ENCODE measurements around the gene COL26A1. TPM values are rescaled to one million over a fixed set of nuclear protein-coding genes. Genes with fewer than 3 reads are reported as not detected.
"Not testable (repeated sequence)": the region's sequence is repeated elsewhere in the genome, so short reads cannot be mapped to it uniquely, and the experiment has no call there.

The COL26A1 gene
- total RNA-seq, 1 donor from 2014 or later = not detected

DNA sequence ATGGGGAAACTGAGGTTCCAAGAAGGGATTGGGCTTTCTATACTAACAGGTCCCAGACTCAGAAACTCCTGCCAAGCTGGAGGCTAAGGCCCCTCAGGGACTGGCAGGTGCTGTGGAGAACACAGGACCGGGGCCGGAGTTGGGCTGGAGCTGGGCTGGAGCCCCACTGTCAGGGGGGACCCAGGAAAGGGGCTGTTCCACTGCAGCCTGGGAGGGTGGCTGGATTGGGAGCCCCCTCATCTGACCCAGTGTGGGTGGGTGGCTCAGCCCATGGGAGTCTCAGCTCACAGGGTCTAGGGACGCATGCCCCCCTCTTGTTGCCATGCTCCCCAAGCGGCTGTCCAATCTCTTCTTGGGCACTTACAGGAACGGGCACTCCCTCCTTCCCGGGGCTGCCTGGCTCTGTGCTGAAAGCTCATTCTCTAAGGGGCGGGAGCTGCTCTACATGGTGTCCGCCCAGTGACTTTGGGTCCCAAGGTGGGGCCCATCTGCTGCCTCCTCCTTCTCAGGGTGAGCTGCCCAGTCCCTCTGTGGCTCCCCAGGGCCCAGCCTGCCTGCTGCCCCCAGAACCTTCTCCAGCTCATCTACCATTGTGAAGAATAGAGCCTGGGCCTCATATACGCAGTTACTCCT is 139.9 kb downstream of the COL26A1 start:
- no peak for DNase-seq

DNA sequence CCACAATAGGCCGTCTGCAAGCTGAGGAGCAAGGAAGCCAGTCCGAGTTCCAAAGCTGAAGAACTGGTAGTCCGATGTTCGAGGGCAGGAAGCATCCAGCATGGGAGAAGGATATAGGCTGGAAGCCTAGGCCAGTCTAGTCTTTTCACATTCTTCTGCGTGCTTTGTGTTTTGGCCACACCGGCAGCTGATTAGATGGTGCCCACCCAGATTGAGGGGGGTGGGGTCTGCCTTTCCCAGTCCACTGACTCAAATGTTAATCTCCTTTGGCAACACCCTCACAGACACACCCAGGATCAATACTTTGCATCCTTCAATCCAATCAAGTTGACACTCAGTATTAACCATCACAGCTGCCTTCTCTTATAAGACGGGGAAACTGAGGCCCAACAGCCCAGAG is 142.8 kb downstream of the COL26A1 start:
- DNase-seq = not testable (repeated sequence)

DNA sequence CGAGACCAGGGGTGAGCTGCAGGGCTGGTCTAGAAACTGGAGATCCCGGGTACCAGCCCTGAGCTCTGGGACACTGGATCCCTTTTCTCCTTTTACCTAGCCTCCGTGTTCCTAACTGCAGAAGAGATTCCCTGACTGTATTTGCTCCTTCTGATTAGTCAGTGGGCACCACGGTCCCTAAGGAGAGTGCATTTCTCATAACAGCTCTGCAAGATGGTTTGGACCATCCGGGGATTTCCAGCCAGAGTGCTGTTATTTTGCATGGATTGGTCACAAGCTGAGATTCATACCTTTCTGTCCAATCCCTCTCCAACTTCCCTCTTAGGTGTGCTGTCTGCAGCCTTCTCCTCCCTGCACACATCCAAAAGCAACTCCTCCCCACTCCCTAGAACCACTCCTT is 143.9 kb downstream of the COL26A1 start:
- DNase-seq = no peak

DNA sequence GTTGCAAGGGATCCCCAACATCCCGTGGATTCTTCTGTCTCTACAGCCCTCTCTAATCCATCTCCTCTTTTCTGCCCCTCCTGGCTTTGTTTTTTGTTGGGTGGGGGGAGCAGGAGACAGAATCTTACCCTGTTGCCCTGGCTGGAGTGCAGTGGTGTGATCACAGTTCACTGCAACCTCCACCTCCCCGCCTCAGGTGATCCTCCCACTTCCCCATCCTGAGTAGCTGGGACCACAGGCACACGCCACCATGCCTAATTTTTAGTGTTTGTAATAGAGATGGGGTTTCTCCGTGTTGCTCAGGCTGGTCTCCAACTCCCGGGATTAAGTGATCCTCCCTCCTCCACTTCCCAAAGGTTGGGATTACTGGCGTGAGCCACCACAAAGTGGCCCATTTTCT is 144.7 kb downstream of the COL26A1 start:
- no peak for DNase-seq

DNA sequence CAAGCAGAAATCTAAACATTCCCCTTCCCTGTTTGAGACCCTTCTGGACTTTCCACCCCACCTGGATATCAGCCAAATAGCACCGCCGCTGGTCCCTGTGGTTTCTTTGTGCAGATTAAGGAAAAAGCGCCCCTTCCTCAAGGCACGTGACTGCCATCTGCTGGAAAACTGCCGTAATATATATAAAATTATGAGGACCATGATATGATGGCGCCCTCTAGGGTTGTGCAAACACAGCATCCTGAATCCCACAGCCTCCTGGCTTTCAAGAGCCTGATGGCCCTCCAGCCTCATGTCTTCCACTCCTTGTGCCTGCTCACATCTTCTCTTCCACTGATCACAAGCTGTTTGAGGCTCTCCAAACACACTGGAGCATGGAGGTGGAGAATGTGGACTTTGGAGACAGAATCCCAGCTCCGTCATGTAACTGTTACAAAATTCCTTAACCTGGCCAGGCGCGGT is 145.1 kb downstream of the COL26A1 start:
- DNase-seq = peak; percentile 56

DNA sequence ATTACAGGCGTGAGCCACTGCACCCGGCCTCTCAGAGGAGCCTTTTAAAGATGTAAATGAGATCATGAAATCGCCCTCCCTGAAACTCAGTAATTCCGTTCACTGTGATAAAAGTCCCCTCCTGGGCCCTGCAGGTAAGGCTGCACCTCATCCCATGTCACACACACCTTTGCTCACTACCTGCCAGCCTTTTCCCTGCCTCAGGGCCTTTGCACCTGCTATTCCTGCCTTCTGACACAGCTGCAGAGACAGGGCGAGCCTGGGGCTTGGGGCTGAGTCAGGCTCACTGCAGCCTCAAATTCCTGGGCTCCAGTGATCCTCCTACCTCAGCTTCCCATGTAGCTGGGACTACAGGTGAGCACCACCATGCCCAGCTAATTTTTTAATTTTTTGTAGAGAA is 147.6 kb downstream of the COL26A1 start:
- DNase-seq = no peak

DNA sequence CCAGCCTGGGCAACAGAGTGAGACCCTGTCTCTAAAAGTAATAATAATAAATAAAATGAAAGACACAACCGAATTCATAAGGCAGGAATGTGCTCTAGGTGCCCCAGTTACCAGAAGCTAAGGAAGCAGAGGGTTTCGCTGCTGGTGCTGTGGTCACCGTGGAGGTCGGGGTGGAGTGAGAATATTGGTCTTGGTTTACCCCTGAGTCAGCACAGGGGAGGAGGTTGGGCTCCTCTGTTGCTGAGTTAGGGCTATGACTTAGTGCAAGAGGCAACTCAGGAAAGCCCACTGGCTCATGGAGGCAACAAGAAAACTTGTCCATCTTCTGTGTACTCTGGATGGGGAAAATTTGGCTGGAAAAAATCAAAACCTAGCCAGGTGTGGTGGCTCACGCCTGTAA is 149.3 kb downstream of the COL26A1 start:
- DNase-seq = no peak

DNA sequence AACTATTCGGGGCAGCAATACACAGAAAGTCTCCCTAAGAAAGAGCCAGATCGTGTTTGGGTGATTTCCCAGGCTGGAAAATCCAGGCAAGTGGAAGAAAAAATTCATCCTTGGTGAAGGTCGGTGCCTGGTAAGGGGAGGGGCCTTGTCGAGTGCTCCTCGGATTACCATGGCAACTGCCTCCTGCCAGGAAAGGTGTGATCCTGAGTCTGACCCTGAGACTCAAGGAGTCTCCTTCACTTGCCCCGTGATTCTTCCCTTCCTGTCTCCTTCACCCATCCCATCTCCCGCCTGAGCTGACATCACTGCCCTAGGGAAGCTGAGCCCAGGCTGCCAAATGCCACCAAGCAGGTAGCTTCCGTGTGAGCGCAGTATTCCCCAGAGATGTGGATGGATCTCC is 154.2 kb downstream of the COL26A1 start:
- DNase-seq = no peak

DNA sequence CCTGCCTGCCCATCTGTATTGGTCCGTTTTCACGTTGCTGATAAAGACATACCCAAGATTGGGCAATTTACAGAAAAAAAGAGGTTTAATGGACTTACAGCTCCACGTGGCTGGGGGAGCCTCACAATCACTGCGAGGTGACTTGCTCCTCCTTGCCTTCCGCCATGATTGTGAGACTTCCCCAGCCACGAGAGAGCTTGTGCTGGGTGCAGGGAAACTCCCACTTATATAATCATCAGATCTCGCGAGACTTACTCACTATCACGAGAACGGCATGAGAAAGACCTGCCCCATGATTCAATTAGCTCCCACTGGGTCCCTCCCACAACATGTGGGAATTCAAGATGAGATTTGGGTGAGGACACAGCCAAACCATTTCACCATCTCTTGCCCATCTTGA is 154.6 kb downstream of the COL26A1 start:
- no peak for DNase-seq

DNA sequence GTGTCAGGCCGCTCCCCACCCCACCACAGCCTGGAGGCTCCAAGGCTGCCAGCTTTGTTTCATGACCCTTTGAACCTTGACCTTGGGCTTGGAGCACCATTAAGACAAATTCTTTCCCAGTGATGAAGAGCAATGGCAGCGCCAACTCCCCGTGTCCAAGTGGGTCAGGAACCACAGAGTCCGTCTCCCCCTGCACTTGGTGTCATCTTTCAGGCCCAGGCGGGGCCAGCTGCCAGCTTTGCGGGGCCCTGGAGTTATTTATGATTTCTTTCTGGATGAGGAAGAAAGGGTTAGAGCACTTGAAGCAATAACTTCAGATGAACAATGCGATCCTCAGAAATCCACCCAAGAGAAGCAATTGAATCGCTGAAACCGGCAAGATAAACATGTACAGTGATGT is 155.7 kb downstream of the COL26A1 start:
- no peak for DNase-seq

DNA sequence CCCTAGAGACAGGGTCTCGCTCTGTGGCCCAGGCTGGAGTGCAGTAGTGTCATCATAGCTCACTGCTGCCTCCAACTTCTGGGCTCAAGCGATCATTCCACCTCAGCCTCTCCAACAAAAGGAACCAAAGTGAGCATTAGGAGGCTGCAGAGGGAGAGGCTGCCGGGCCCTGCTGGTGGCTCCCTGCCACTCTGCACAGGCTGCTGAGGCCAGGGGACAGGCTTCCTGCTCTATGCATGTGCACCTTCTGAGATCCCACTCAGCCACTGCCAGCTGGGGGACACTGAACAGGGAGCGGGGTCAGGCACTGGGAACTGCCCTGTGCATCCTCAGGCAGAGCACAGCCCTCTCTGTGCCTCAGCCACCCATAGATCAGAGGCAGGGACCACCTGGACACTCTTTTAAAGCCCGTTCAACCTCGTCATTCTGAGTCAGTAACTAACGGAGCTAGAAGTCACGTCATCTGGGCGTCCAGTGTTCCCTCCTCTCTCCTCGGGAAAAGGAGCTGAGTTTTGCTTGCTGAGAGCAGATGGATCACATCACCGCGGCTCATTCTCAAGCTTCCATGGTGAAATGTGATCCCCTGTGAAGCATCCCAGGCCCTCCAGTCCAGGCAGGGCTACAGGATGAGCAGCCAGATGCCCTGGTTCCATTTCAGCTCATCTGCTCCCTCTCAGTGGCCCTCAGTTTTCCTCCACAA is 156.8 kb downstream of the COL26A1 start:
- DNase-seq = no peak

DNA sequence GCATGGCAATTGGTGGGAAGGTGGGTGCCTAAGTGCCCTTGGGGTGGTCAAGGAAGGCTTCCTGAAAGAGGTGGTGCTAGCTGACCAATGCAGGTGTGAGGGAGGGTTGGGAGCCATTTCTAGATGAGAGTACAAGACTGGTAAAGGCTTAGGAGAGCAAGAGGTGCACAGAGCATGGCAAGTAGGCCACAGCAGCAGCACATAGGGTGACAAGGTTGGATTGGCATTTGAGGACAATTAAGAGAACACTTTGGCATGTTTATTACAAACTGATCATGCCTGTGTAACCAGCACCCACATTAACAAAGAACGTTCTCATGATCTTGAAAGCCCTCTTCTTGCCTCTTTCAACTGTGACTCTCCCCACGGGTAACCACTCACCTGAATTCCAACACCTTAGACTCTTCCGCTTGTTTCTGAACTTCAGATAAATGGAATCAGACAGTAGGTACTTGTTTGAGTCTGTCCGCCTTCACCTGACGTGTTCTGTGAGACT is 158.8 kb downstream of the COL26A1 start:
- DNase-seq = no peak

DNA sequence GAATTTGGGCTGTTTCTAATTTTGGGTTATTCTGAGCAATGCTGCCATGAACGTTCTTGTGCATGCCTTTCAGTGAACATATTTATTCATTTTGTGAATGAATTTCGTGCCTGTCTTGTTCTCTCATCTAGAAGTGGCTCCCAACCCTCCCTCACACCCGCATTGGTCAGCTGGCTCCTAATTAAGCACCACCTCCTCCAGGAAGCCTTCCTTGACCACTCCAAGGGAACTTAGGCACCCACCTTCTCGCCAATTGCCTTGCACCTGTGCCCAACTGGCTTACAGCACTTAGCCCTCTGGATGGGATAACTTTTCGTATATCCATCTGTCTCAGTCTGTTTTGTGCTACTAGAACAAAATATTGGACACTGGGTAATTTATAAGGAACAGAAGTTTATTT is 159.3 kb downstream of the COL26A1 start:
- DNase-seq = no peak

DNA sequence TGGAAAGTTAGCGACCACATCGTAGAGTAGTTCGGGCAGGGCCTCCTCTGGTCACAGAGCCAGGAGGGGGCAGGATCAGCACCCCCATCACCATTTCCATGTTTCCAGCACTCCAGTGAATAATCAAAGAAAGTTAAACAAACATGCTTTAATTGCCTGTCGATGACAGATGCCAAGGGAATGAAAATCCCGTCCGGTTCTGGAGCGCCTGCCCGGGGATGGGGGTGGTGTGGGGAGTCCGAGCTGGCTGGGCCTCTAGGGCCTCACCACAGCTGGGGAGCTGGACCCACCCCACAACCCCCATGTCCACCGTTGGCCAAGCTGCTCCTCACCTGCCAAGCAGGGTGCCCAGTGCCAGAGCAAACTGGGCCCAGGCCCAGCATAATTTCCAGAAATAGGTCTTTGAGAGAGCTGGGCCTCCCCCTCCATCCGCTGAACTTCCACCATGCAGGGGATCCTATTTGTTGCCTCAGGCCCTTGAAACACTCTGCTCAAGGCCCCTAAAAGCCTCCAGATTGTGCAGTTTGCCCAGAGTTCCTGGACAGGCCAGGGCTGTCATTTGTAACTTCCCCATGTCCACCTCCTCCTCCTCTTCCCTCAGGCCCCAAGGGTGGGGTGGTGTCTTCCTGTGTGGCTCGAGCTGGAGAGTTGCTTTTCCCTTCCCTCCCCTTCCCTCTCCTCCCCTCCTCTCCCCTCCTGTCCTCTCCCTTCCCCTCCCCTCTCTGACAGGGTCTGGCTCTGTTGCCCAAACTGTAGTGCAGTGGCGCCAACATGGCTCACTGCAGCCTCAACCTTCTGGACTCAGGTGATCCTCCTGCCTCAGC is 165.4 kb downstream of the COL26A1 start:
- DNase-seq = peak; percentile 42

DNA sequence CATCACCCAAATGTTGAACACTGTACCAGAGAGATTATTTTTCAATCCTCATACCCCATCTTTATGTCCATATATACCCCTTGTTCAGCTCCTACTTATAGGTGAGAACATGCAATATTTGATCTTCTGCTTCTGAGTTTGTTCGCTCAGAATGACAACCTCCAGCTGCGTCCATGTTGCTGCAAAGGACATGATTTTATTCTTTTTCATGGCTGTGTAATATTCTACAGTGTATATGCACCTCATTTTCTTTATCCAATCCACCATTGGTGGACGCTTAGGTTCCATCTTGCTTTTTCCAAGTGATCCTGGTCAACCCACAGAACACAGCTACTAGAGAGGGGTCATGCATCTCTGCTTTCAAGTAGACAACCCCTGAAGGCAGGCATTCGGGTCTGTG is 166.9 kb downstream of the COL26A1 start:
- no peak for DNase-seq

DNA sequence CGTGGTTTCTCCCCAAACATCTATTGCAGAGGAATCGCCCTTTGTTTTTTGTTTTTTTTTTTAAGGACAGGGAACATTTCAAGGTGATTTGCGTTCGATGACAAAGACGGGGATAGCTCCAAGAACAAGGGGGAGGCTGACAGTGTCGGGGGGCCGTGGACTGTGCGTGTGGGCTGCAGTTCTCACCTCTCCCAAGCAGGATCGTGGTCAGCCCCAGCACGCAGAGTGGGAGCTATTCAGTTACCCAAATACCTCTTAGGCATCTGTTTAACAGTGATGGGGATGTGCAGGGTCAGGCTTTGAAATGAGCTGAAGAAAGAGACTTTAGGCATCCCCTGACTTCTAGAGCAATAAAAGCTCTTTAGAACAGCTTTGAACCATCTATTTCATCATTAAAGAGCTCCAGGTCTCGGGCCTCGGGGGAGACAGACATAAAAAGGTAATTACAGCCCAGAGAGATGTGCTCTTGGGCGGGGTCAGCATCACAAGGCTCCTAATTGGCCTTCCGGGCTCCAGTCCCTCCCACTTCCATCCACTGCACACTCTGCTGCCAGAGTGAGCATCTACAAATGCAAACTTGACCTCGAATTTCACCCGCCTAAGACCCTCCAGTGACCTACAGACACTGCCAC is 169.2 kb downstream of the COL26A1 start:
- no peak for DNase-seq

DNA sequence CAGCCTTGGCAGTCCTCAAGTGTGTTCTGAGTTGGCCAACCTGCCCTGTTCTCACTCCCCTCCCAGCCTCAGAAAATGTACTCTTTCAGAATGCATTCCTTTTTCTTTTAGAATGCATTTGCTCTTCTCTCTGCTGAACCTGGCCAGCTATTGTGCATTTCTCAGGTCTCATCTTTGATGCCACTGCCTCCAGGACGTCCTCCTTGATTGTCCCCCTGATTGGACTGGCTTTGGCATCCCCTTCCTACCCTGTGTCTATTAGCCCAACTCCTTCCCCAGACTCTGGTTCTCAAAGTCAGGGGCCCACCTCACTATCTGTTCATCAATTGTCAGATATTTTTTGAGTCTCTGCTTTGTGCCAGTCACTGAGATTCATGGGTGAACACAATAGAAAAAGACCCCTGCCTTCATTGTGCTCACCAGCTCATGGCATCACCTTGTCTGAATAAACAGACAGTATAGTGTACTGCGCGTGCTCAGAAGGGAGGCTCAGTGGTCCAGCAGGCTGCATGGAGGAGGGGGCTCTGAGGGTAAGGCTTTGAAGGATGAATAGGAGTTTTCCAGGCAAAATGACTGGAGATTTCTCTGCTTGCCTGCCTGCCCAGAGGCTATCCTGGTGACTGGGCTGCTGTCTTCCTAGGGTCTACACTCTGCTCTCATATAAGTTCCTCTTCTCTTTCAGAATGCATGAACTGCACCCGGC is 169.9 kb downstream of the COL26A1 start:
- no peak for DNase-seq

DNA sequence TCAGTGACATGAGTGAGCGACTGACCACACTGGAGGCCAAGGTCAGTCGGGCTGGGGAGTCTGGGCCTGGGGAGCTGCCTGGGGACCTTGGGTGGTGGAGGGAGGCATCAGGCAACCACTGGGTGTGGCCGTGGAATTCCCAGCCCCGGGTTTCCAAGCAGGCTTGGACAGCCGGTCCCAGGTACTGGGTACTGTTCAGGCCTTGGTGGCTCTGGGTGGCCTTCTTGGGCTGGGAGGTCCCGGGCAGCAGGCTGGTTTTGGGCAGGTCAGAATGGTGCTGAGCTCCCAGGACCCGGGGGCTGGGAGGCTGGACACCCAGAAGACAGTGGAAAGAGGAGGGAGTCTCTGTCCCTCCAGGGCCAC is 170.4 kb downstream of the COL26A1 start:
- DNase-seq = no peak

DNA sequence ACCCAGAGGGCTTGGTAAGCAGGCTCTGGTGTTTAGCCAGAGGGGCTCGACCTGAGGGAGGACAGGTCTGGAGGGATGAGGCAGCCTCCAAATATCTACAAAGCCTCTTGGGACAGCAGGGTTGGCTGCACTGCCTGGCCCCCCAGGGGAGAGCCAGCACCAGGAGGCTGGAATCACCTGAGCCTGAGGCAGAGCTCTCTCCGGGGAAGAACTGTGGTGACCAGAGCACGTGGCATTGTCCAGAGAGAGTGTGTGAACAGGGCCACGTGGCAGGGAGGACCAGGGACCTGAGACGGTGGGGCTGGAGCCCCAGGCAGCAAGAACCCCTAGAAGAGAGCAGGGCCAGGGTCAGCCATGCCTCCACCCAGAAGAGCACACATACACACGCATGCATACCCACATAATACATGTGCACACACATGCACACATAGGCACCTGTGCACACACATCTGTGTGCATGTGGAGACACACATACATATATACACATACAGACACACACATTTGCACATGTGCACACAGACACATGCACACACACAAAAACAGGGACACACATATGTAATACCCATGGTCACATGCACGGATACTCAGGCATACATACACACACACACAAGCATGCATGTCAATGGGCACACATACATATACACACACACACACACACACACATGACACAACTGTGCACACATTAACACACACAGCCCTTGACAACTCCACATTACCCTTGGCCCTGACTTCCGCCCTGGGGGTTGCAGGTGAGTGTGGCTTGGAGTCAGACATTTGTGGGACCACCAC is 171.5 kb downstream of the COL26A1 start:
- DNase-seq = no peak

DNA sequence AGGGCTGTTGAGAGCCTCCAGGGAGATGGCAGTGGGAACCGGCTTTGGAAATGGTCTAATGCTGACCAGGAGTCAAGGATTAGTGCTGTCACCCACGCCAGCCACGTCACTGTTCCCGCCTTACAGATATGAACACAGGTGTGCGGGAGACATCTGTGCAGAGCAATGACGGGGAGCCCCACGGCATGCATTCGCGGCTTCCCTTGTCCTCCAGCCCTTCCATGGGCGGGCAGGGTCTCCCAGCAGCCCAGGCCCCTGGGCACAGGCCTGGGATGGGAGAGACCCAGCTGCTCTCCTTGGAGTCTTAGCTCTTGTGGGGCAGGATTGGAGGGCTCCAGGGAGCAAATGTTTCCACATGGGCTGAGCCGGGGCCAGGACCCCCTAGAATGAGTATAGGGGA is 172.2 kb downstream of the COL26A1 start:
- no peak for DNase-seq

DNA sequence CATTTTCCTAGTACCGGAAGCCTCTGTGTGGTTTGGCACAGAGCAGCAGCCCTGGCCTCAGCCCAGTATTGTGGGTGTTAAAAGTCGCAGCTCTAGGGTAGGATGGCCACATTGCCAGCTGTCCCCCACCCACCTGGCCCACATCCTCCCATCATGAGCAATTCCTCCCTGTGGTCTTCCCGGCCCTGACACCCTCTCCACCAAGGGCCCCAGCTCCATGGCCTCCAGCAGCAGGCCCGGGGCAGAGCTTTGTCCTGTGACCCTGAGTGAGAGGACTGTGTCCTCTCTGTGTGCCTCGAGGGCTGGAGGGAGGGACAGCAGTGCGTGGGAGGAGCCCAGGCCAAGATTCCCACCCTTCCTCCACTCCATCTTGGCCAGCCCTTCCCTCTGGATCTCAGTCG is 172.7 kb downstream of the COL26A1 start:
- DNase-seq = no peak

DNA sequence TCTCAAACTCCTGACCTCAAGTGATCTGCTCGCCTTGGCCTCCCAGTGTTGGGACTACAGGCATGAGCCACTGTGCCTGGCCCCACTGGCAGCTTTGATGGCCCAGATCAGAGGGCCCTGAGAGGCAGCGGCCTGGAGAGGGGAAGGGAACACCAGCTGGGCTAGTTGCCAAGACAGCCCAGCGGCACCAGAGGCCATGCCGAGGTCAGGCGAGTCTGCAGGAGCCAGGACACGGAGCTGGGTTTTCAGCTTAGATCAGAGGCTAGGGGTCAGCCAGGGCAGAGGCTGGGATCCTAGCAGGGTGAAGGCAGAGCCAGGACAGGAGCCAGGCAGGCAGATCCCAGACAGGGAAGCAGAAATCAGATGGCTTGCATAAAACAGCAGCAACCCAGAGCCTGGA is 173.6 kb downstream of the COL26A1 start:
- DNase-seq = no peak

All from dermis blood vessel endothelial cell (primary cell).